MM.1S (cell line): ENCODE measurements around the gene MRPL51.

ENCODE experiments used
- DNase-seq: peaks from one replicate; pipeline ENCODE4 v3.0.0-alpha.2; 2015
- H2AFZ ChIP-seq: fragments of 300-600 bp; sonication (generic); 2 replicates; pipeline ENCODE4 v1.6.0; 2016; ENCODE audit warnings: antibody characterized with exemption, low read length
- H3F3A ChIP-seq: fragments of 300-600 bp; sonication (generic); 2 replicates; pipeline ENCODE4 v1.6.1; 2016; ENCODE audit warnings: mild to moderate bottlenecking, antibody characterized with exemption, low read length, moderate library complexity, mixed read lengths; ENCODE audit not compliant: insufficient read depth
- H3K27ac ChIP-seq: fragments of 300-600 bp; sonication (generic); 2 replicates; pipeline ENCODE4 v1.5.1; 2016; ENCODE audit warnings: mild to moderate bottlenecking, low read length
- H3K27me3 ChIP-seq: fragments of 300-600 bp; sonication (generic); replicated peaks from 2 replicates; pipeline ENCODE4 v1.6.0; 2016; ENCODE audit warnings: low read length; ENCODE audit not compliant: insufficient read depth
- H3K36me3 ChIP-seq: fragments of 300-600 bp; sonication (generic); replicated peaks from 2 replicates; pipeline ENCODE4 v1.6.1; 2016; ENCODE audit warnings: mild to moderate bottlenecking, low read length, mixed read lengths; ENCODE audit not compliant: insufficient read depth
- H3K4me1 ChIP-seq: fragments of 300-600 bp; sonication (generic); 2 replicates; pipeline ENCODE4 v1.6.1; 2016; ENCODE audit warnings: low read length, mixed read lengths
- H3K4me2 ChIP-seq: fragments of 300-600 bp; sonication (generic); 2 replicates; pipeline ENCODE4 v1.6.0; 2016; ENCODE audit warnings: low read depth, low read length
- H3K4me3 ChIP-seq: fragments of 300-600 bp; sonication (generic); 2 replicates; pipeline ENCODE4 v1.5.1; 2016; ENCODE audit warnings: low read length, mixed read lengths
- H3K79me2 ChIP-seq: fragments of 300-600 bp; sonication (generic); 2 replicates; pipeline ENCODE4 v1.6.1; 2016; ENCODE audit warnings: mixed run types, low read length, mixed read lengths
- H3K9ac ChIP-seq: fragments of 300-600 bp; sonication (generic); 2 replicates; pipeline ENCODE4 v1.6.1; 2016; ENCODE audit warnings: low read length, mixed read lengths
- H3K9me2 ChIP-seq: fragments of 300-600 bp; sonication (generic); replicated peaks from 2 replicates; pipeline ENCODE4 v1.6.1; 2016; ENCODE audit warnings: mild to moderate bottlenecking, low read length, mixed read lengths; ENCODE audit not compliant: insufficient read depth
- H3K9me3 ChIP-seq: fragments of 300-600 bp; sonication (generic); replicated peaks from 2 replicates; pipeline ENCODE4 v1.6.1; 2016; ENCODE audit warnings: mild to moderate bottlenecking, low read length, mixed read lengths; ENCODE audit not compliant: insufficient read depth
- H4K20me1 ChIP-seq: fragments of 300-600 bp; sonication (generic); 2 replicates; pipeline ENCODE4 v1.6.1; 2016; ENCODE audit warnings: mild to moderate bottlenecking, low read length, moderate library complexity, mixed read lengths; ENCODE audit not compliant: insufficient read depth
- CTCF ChIP-seq: fragments of 300-600 bp; sonication (generic); IDR thresholded peaks from 2 replicates; pipeline ENCODE4 v1.5.1; 2016; ENCODE audit warnings: antibody characterized with exemption, low read length, mixed read lengths
- EZH2 ChIP-seq: fragments of 300-600 bp; sonication (generic); optimal IDR thresholded peaks from 2 replicates; pipeline ENCODE3; 2017; ENCODE audit warnings: low read depth, mild to moderate bottlenecking, antibody characterized with exemption, low read length, mixed read lengths
- EZH2phosphoT487 ChIP-seq: fragments of 300-600 bp; sonication (generic); IDR thresholded peaks from 2 replicates; pipeline ENCODE4 v1.6.1; 2018; ENCODE audit warnings: antibody characterized with exemption, low read length

MRPL51 gene

GRCh38 chr12:6472491-6472890, 20.6 kb downstream of the MRPL51 start:
- TF ChIP-seq EZH2phosphoT487 (no peak), EZH2 (no peak), CTCF (no peak)
- no peaks in the 10 kb centered on the region for H3K36me3 ChIP-seq
- H3K4me3 ChIP-seq, result no peak overlapping the region
- H4K20me1 ChIP-seq, result no peaks in the 10 kb centered on the region
- H3K79me2 ChIP-seq, result peaks cover 26% of the 10 kb centered on the region
- no peaks in the 10 kb centered on the region for H3K9me2 ChIP-seq
- peaks cover 23% of the 10 kb centered on the region; the same call in 1 of the 2 replicates for H3K27me3 ChIP-seq
- no peak overlapping the region for H3K4me2 ChIP-seq
- H3K9me3 ChIP-seq, result no peaks in the 10 kb centered on the region
- peaks cover 24% of the 10 kb centered on the region for H3K4me1 ChIP-seq
- H3F3A ChIP-seq, result peaks cover 13% of the 10 kb centered on the region; the same call in 1 of the 2 replicates
- H3K9ac ChIP-seq, result no peak overlapping the region
- no peak for DNase-seq
- H3K27ac ChIP-seq, result no peak overlapping the region
- no peak overlapping the region for H2AFZ ChIP-seq

- Histone ChIP-seq H3K27me3 (peaks cover 18% of the 10 kb centered on the region; the same call in 1 of the 2 replicates), H3K9ac (no peak overlapping the region), H3K79me2 (peaks cover 26% of the 10 kb centered on the region), H3K4me3 (no peak overlapping the region), H3K9me2 (no peaks in the 10 kb centered on the region), H3K36me3 (no peaks in the 10 kb centered on the region), H3K9me3 (no peaks in the 10 kb centered on the region), H3K4me2 (no peak overlapping the region), H3F3A (peaks cover 13% of the 10 kb centered on the region; the same call in 1 of the 2 replicates), H3K4me1 (peaks cover 24% of the 10 kb centered on the region), H2AFZ (no peak overlapping the region), H4K20me1 (no peaks in the 10 kb centered on the region), H3K27ac (no peak overlapping the region)
- DNase-seq, result no peak
- no peak for TF ChIP-seq CTCF
- no peak for TF ChIP-seq EZH2phosphoT487
- TF ChIP-seq EZH2, result no peak
Observed at GRCh38 chr12:6471989-6472360, 21.1 kb downstream of the MRPL51 start.

- Histone ChIP-seq H3K27me3 (0 out of 2 replicates have a peak, but pooled peaks cover 11% of the 10 kb centered on the region), H2AFZ (peak within 1 kb of the TSS; percentile 92)
- TF ChIP-seq EZH2phosphoT487 (no peak), CTCF (no peak), EZH2 (no peak)
Observed at GRCh38 chr12:6470375-6471163, 22.5 kb downstream of the MRPL51 start, which contains the start of gene VAMP1. Gene VAMP1, minus strand, starts transcription at chr12:6470677. Its CDS starts 146 bp downstream, at chr12:6470531.

More at GRCh38 chr12:6470375-6471163, 22.5 kb downstream of the MRPL51 start, which contains the start of gene VAMP1:
- H3K36me3 ChIP-seq, result no peaks in the 10 kb centered on the region
- peaks cover 13% of the 10 kb centered on the region; the same call in 1 of the 2 replicates for H3F3A ChIP-seq
- DNase-seq, result peak; percentile 97
- peak within 1 kb of the TSS; percentile 92 for H3K4me2 ChIP-seq
- H3K9me2 ChIP-seq, result no peaks in the 10 kb centered on the region
- H3K9me3 ChIP-seq, result no peaks in the 10 kb centered on the region
- H3K9ac ChIP-seq, result peak within 1 kb of the TSS; percentile 73
- H3K79me2 ChIP-seq, result peaks cover 38% of the 10 kb centered on the region
- H3K4me1 ChIP-seq, result peaks cover 24% of the 10 kb centered on the region
- peak within 1 kb of the TSS; percentile 89 for H3K27ac ChIP-seq
- no peaks in the 10 kb centered on the region for H4K20me1 ChIP-seq
- peak within 1 kb of the TSS; percentile 92 for H3K4me3 ChIP-seq
